ENCODE data around the gene SPATA17. TPM values are rescaled to one million over a fixed set of nuclear protein-coding genes. Genes with fewer than 3 reads are reported as not detected.

The SPATA17 gene
- total and polyA plus RNA-seq, 2 experiments from 2014 or later = 1.2 to 3.5 TPM

GRCh38 chr1:217892750-217893149 lies 261.6 kb downstream of the SPATA17 start:
- Mint-ChIP-seq H3K9me3 (no peaks in the 10 kb centered on the region), H3K27ac (no peak overlapping the region), H3K36me3 (ENCODE audit: low read depth) (no peaks in the 10 kb centered on the region), H3K4me3 (no peak overlapping the region), H3K27me3 (ENCODE audit: insufficient read depth, low read depth, poor library complexity) (no peaks in the 10 kb centered on the region), H3K4me1 (peaks cover 7% of the 10 kb centered on the region; the same call in 2 of the 3 replicates)
- H3K4me2 ChIP-seq = no peak overlapping the region
- DNase-seq (ENCODE audit: low spot score) (no peak), ATAC-seq (no peak)
- no peaks in the 10 kb centered on the region for H3K9me2 ChIP-seq (ENCODE audit: insufficient read depth)
- no peaks in the 10 kb centered on the region for H3K79me2 ChIP-seq (replicated peaks; ENCODE audit: insufficient read depth)
- H2AFZ ChIP-seq = no peak overlapping the region
- TF ChIP-seq EZH2phosphoT487 (IDR thresholded peaks at IDR 0.05; ENCODE audit: unreplicated experiment) = no peak
- TF ChIP-seq ZNF462 (CRISPR knock-in tag; IDR thresholded peaks at IDR 0.05) = no peak
- TF ChIP-seq CREB1 (CRISPR knock-in tag; IDR thresholded peaks at IDR 0.05; ENCODE audit: low read depth) = no peak
- TF ChIP-seq ZNF114 (CRISPR knock-in tag; IDR thresholded peaks at IDR 0.05) = no peak
- no peak for TF ChIP-seq ETS1 (IDR thresholded peaks at IDR 0.05)
- no peak for TF ChIP-seq NANOG (IDR thresholded peaks at IDR 0.05; ENCODE audit: borderline replicate concordance)
- TF ChIP-seq EZH2 (IDR thresholded peaks at IDR 0.05; ENCODE audit: low read depth, unreplicated experiment) = no peak
- no peak for TF ChIP-seq ZNF331 (CRISPR knock-in tag; IDR thresholded peaks at IDR 0.05; ENCODE audit: low read depth)
- no peaks in the 10 kb centered on the region for H3F3A ChIP-seq (replicated peaks; ENCODE audit: low read depth)
- H4K20me1 ChIP-seq (replicated peaks; ENCODE audit: insufficient read depth) = no peaks in the 10 kb centered on the region
- no peak overlapping the region for H3K4me3 ChIP-seq
- no peaks in the 10 kb centered on the region for H3K4me1 ChIP-seq (ENCODE audit: insufficient read depth)
- no peaks in the 10 kb centered on the region for H3K36me3 ChIP-seq (ENCODE audit: insufficient read depth)
- H3K27ac ChIP-seq (ENCODE audit: low read depth) = no peak overlapping the region
- no peaks in the 10 kb centered on the region for H3K27me3 ChIP-seq (ENCODE audit: insufficient read depth)
